ENCODE results near the gene DUSP22. TPM values are rescaled to one million over a fixed set of nuclear protein-coding genes. Genes with fewer than 3 reads are reported as not detected.

DUSP22 gene
- total and polyA plus RNA-seq, 2 donors (not counting 1 experiment from before 2014, with no cell fraction given): 117 to 133 TPM

GRCh38 chr6:327538-328116 is 35.3 kb downstream of the DUSP22 start:
- Histone ChIP-seq H3K27me3 (replicated peaks in 1 of 4; ENCODE audit: control extremely low read depth in 1 of 4, control insufficient read depth in 3 of 4, insufficient read depth in 4 of 4, low read length in 3 of 4) (no peaks in the 10 kb centered on the region), H3K4me1 (ENCODE audit: control insufficient read depth in 2 of 2, insufficient read depth in 2 of 2, low read length in 2 of 2) (peaks cover 41 to 70% of the 10 kb centered on the region in 2 donors), H3K4me2 (replicated peaks; ENCODE audit: low read depth, low read length, poor library complexity, severe bottlenecking) (peak overlapping the region; percentile 57), H3K9me3 (ENCODE audit: control extremely low read depth in 1 of 3, control insufficient read depth in 2 of 3, insufficient read depth in 1 of 3, low read length in 2 of 3) (no peaks in the 10 kb centered on the region), H3K27ac (ENCODE audit: low read length in 2 of 2) (peak overlapping the region in 1 of 2 donors; percentile 2), H3K9ac (ENCODE audit: low read length) (peak overlapping the region; percentile 31), H3K4me3 (ENCODE audit: control extremely low read depth in 1 of 5, extremely low read depth in 1 of 5, insufficient read depth in 1 of 5, low read depth in 2 of 5, low read length in 4 of 5) (peak overlapping the region in 1 of 5 experiments; percentile 32), H3K36me3 (replicated peaks in 1 of 2; ENCODE audit: control extremely low read depth in 1 of 2, control insufficient read depth in 1 of 2, extremely low read depth in 1 of 2, insufficient read depth in 2 of 2, low read length in 1 of 2) (peaks cover 0 to 24% of the 10 kb centered on the region in 2 experiments), H3K79me2 (ENCODE audit: control insufficient read depth, insufficient read depth, low read length) (peaks cover 87% of the 10 kb centered on the region), H4K20me1 (ENCODE audit: control insufficient read depth, insufficient read depth, low read length, poor library complexity, severe bottlenecking) (peaks cover 6% of the 10 kb centered on the region), H2AFZ (ENCODE audit: insufficient read depth, low read depth, low read length, poor library complexity, severe bottlenecking) (no peak overlapping the region)
- ATAC-seq (ENCODE audit: low read depth): no peak
- ChIA-PET POLR2A (interaction anchor here (1.2 to 1.7 kb wide), 3 partner anchors 11 to 22 kb away, joined by 3 to 7 read pairs (median 3); no protein-coding TSS in a partner anchor), CTCF (interaction anchor here (1.1 to 1.6 kb wide), 2 partner anchors 13 to 42 kb away, joined by 3 to 7 read pairs; no protein-coding TSS in a partner anchor)
- intact Hi-C loops (cut with micrococcal nuclease): loop anchor here (1.0 kb wide), 1 partner anchor 12 kb away; no protein-coding TSS in a partner anchor
- Mint-ChIP-seq H3K27me3 (no peaks in the 10 kb centered on the region), H3K4me3 (peak overlapping the region; percentile 6), H3K9me3 (ENCODE audit: insufficient read depth) (no peaks in the 10 kb centered on the region), H3K4me1 (peaks cover 3% of the 10 kb centered on the region), H3K27ac (no peak overlapping the region)
- 79% methylated on average over 10 of the region's 10 CpGs for WGBS (ENCODE audit: insufficient coverage)
- no peak for DNase-seq
- TF ChIP-seq EZH2 (IDR thresholded peaks at IDR 0.05; ENCODE audit: borderline replicate concordance, insufficient read depth, low read depth, low read length, poor library complexity, severe bottlenecking): no peak
- no peak for TF ChIP-seq CTCF (IDR thresholded peaks at IDR 0.05)

DNA sequence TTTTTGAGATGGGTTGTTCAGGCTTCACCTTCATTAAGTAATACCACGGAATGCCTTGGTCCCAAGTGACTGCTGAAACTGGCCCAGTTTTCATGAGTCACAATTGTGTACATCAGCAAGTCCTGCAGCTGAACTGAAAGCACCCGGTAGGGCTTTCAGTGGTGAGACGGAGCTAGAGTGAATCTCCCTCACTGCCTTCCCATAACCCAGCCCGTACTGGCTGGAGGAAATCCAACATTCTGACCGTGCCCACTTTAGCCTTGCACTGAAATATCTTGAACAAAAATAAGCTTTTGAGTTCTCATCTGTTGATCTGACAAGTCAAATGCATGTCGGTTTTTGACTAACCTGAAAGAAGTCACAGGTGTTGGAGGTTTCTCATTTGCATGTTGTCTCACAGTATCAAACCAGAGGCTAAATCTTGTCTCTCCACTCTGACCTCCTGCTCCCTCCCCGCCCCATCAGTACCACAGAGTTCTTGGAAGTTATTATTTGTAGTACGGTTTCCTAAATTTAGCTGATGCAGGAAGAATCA is 35.9 kb downstream of the DUSP22 start:
- H3K4me3 Mint-ChIP-seq: no peak overlapping the region
- H3K27ac Mint-ChIP-seq: no peak overlapping the region
- peak overlapping the region in 1 of 2 donors; percentile 2 for H3K27ac ChIP-seq (ENCODE audit: low read length in 2 of 2)
- H3K79me2 ChIP-seq (ENCODE audit: control insufficient read depth, insufficient read depth, low read length): peaks cover 87% of the 10 kb centered on the region
- peak overlapping the region; percentile 57 for H3K4me2 ChIP-seq (replicated peaks; ENCODE audit: low read depth, low read length, poor library complexity, severe bottlenecking)
- intact Hi-C loops (cut with micrococcal nuclease): loop anchor here (1.0 kb wide), 1 partner anchor 11 kb away; no protein-coding TSS in a partner anchor
- no peak for TF ChIP-seq CTCF (IDR thresholded peaks at IDR 0.05)
- no peak for TF ChIP-seq EZH2 (IDR thresholded peaks at IDR 0.05; ENCODE audit: borderline replicate concordance, insufficient read depth, low read depth, low read length, poor library complexity, severe bottlenecking)
- CTCF ChIA-PET: interaction anchor here (0.9 to 1.6 kb wide), 3 partner anchors 13 to 43 kb away, joined by 3 to 7 read pairs (median 4); no protein-coding TSS in a partner anchor
- peak overlapping the region in 3 of 5 experiments; percentile 18 to 32 (median 32) for H3K4me3 ChIP-seq (ENCODE audit: control extremely low read depth in 1 of 5, extremely low read depth in 1 of 5, insufficient read depth in 1 of 5, low read depth in 2 of 5, low read length in 4 of 5)
- peaks cover 3% of the 10 kb centered on the region for H3K4me1 Mint-ChIP-seq
- H3K9me3 ChIP-seq (ENCODE audit: control extremely low read depth in 1 of 3, control insufficient read depth in 2 of 3, insufficient read depth in 1 of 3, low read length in 2 of 3): no peaks in the 10 kb centered on the region
- no peaks in the 10 kb centered on the region for H3K9me3 Mint-ChIP-seq (ENCODE audit: insufficient read depth)
- peaks cover 0 to 24% of the 10 kb centered on the region in 2 experiments for H3K36me3 ChIP-seq (replicated peaks in 1 of 2; ENCODE audit: control extremely low read depth in 1 of 2, control insufficient read depth in 1 of 2, extremely low read depth in 1 of 2, insufficient read depth in 2 of 2, low read length in 1 of 2)
- DNase-seq (peak; percentile 62), ATAC-seq (ENCODE audit: low read depth) (peak; percentile 77)
- peak overlapping the region; percentile 24 for H2AFZ ChIP-seq (ENCODE audit: insufficient read depth, low read depth, low read length, poor library complexity, severe bottlenecking)
- peaks cover under 1% of the 10 kb centered on the region for H4K20me1 ChIP-seq (ENCODE audit: control insufficient read depth, insufficient read depth, low read length, poor library complexity, severe bottlenecking)
- POLR2A ChIA-PET: interaction anchor here (0.7 to 1.7 kb wide), 3 partner anchors 9 to 22 kb away, joined by 3 to 7 read pairs (median 3); no protein-coding TSS in a partner anchor
- H3K27me3 Mint-ChIP-seq: no peaks in the 10 kb centered on the region
- peaks cover 41 to 70% of the 10 kb centered on the region in 2 donors for H3K4me1 ChIP-seq (ENCODE audit: control insufficient read depth in 2 of 2, insufficient read depth in 2 of 2, low read length in 2 of 2)
- H3K9ac ChIP-seq (ENCODE audit: low read length): peak overlapping the region; percentile 31
- no peaks in the 10 kb centered on the region for H3K27me3 ChIP-seq (replicated peaks in 1 of 4; ENCODE audit: control extremely low read depth in 1 of 4, control insufficient read depth in 3 of 4, insufficient read depth in 4 of 4, low read length in 3 of 4)
- 67% methylated on average over 6 of the region's 8 CpGs for WGBS (ENCODE audit: insufficient coverage)
